HG03039 (cell line): Measurements from ENCODE around the gene CCDC30.

Source experiments
- ATAC-seq: cut with Tn5 transposase; IDR thresholded peaks from one replicate; pipeline ENCODE4 v1.9.1; 2021; ENCODE audit warnings: mild to moderate bottlenecking, moderate library complexity; ENCODE audit not compliant: unreplicated experiment

The CCDC30 gene

DNA sequence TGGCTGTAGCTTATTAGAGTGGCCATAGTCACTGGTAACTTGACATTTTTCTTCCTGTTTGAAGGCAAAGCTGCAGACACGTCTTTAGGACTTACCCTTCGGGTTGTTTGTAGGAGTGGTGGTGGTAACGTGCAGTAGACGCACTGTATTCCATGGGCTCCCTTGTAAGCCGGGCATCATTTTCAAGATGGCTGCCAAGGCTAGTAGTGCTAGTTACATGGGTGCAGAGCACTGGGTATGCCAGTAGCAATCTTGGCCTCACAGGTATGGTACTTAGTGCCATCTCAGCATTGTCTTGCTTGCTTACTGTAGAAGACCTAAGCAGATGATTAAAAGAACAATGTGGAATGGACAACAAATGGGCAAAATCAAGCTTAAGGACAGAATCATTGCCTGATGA, 221.1 kb downstream of the CCDC30 start:
- no peak for ATAC-seq

DNA sequence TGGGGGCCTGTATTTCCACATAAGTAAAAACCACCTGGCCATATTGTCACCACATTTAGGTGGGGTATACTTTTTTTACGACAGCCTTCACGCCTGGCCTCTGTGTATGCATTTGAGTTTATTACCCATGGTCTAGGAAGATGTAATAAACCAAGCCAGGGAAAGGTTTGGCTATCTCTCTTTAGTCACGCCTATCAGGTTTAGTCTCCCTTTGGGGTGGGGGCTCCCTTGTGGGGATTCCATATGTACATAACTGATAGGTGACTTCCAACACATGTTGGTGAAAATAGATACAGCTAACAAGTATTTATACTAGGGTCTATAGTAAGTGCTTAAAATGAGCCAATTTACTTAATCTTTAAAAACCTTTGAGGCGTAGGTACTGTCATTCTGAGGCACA, 223.3 kb downstream of the CCDC30 start:
- no peak for ATAC-seq

GRCh38 chr1:42689912-42690311, 226.8 kb downstream of the CCDC30 start:
- ATAC-seq, result no peak

DNA sequence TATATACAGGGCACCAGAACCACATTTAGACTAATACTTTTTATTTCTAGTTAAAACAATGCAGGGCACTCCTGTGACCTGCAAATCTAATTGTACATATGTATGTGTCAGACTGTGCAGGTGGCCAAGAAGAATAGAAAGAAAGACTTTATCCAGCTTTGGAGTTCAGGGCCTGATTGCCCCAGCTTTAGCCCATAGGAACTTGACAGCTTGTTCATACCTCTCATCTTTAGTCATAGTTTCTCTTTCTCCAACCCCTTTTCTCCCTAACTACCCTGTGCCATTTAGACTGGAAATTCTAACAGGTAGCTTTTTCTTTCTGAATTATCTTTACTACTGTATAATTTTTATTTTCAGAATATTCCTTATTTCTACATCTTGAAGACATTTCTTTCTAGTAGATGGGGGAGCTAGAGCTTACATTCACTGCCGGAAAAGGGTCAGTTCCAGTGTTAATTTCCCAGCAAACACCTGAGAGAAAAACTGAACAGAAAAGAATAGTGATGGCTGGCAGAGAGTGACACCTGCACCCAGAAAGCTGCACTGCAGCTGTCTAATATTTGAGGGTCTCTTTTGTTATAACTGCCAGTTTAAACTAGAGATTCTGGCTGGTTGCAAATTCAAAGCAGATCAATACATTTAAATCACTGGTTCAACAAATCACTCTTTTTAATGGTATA, 227.5 kb downstream of the CCDC30 start:
- no peak for ATAC-seq

- no peak for ATAC-seq
Observed at GRCh38 chr1:42691157-42691498, 228.0 kb downstream of the CCDC30 start.

DNA sequence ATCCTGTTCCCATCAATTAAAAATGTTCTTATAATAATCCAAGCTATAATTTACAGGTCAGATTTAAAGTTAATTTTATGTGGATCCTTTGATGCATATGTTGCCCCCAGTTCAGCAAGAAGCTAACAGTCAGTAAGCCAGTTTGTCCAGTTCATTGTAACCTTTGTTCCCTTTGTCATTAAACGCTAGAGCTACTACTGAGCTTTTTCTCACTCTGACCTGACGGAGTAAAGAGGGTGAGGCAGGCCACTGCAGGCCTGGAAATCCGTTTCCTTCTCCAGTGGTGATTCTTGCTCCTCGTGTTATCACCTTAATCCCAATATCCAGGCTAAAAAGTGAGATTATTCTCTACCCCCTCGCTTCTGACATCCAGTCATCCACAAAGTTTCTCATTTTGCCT, 229.4 kb downstream of the CCDC30 start:
- ATAC-seq, result no peak

DNA sequence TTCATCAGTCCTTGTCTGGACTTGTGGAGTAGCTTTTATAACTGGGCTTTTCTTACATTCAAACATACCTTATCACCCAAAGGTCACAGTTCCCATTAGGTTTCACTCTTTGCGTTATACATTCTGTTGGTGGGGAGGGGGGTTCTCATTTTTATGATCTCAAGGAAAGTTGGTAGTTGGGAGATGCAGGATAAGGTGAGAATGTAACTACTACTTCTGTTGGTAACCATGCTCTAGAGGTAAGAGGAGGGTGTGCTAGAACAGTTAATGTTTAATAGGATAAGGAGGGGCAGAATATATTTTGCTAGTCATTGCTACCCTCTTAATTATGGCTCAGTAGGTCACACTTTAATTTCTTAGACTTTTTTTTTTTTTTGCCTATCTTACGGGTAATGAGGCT, 229.8 kb downstream of the CCDC30 start:
- ATAC-seq, result no peak

DNA sequence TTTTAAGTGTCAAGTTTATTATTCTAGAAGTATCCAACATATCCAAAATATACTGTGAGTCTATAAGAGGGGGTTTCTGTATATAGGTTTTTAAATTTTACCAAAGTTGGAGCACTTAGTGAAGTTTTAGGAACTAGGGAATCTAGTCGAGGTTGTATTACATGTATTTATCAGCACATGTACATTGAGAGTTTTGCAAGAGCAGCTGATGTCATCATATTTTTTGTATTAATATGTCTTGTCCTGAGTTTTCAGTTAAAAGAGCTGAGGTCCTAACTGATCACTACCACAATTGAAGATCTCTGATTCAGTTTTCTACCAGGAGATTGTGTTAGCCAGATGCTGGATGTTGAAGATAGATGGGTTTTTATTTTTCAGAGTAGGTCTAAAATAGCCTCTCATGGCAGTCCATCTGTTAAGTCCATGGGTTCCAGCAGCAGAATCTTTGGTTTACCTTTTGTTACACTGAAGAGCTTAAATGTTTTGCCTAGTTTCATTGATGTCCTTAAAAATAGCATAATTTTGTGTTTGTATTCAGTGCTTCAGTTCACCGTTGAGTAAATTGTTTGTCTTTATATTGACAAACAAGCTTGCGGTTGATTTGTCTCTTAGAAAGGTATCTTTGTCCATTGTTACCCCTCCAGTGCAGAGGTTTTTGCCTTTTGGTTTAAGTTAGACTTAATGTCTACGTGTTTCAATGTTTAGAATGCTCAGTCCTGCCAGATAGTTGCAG, 235.2 kb downstream of the CCDC30 start:
- no peak for ATAC-seq

GRCh38 chr1:42700006-42700405, 236.9 kb downstream of the CCDC30 start:
- ATAC-seq, result no peak

GRCh38 chr1:42703888-42704464, 240.9 kb downstream of the CCDC30 start:
- no peak for ATAC-seq
